SU-DHL-6 (cell line): ENCODE data around the gene COL1A1.

Experiments
- H2AFZ ChIP-seq: fragments of 200-600 bp; sonication (generic); 2 replicates; pipeline ENCODE4 v1.6.1; 2014; ENCODE audit warnings: low read depth, mild to moderate bottlenecking, moderate library complexity, mixed read lengths, antibody characterized with exemption, low read length; ENCODE audit not compliant: severe bottlenecking
- H3F3A ChIP-seq: fragments of 200-600 bp; shearing (Covaris generic); 2 replicates; pipeline ENCODE4 v1.6.0; 2016; ENCODE audit warnings: antibody characterized with exemption, mild to moderate bottlenecking; ENCODE audit not compliant: insufficient read depth
- H3K27ac ChIP-seq: fragments of 200-600 bp; sonication (generic); 2 replicates; pipeline ENCODE4 v1.5.1; 2016; ENCODE audit warnings: low read depth, mild to moderate bottlenecking, low read length, moderate library complexity, mixed read lengths
- H3K27me3 ChIP-seq: fragments of 200-600 bp; sonication (generic), shearing (Covaris generic); 2 replicates; pipeline ENCODE4 v1.6.0; 2014; ENCODE audit warnings: mild to moderate bottlenecking, low read length
- H3K36me3 ChIP-seq: fragments of 200-600 bp; sonication (generic); 2 replicates; pipeline ENCODE4 v1.6.1; 2014; ENCODE audit warnings: mild to moderate bottlenecking, low read length, mixed read lengths
- H3K4me2 ChIP-seq: fragments of 300-600, 200-600 bp; shearing (Covaris generic), sonication (generic); 2 replicates; pipeline ENCODE4 v1.6.0; 2014; ENCODE audit warnings: low read length, low read depth, mild to moderate bottlenecking; ENCODE audit not compliant: poor library complexity, severe bottlenecking
- H3K4me3 ChIP-seq: fragments of 200-600 bp; sonication (generic); 2 replicates; pipeline ENCODE4 v1.5.1; 2014; ENCODE audit warnings: antibody characterized with exemption, low read length, mild to moderate bottlenecking, mixed read lengths; ENCODE audit not compliant: insufficient read depth, poor library complexity, severe bottlenecking
- H3K79me2 ChIP-seq: fragments of 200-600 bp; sonication (generic); 2 replicates; pipeline ENCODE4 v1.6.1; 2014; ENCODE audit warnings: mild to moderate bottlenecking, low read length, moderate library complexity; ENCODE audit not compliant: insufficient read depth
- H3K9ac ChIP-seq: fragments of 200-600 bp; sonication (generic); 2 replicates; pipeline ENCODE4 v1.7.0; 2014; ENCODE audit warnings: mild to moderate bottlenecking, low read length
- H3K9me2 ChIP-seq: fragments of 200-600 bp; sonication (generic); replicated peaks from 2 replicates; pipeline ENCODE4 v1.6.1; 2014; ENCODE audit warnings: low read length; ENCODE audit not compliant: insufficient read depth
- H3K9me3 ChIP-seq: fragments of 200-600 bp; sonication (generic); 2 replicates; pipeline ENCODE4 v1.6.1; 2014; ENCODE audit warnings: low read length, mixed read lengths; ENCODE audit not compliant: insufficient read depth
- H4K20me1 ChIP-seq: fragments of 200-600 bp; sonication (generic); 2 replicates; pipeline ENCODE4 v1.6.1; 2014; ENCODE audit warnings: low read depth, mild to moderate bottlenecking, antibody characterized with exemption, low read length, moderate library complexity, mixed read lengths
- CTCF ChIP-seq: fragments of 200-600 bp; sonication (generic); IDR thresholded peaks from one replicate; pipeline ENCODE4 v1.5.1; 2017; ENCODE audit warnings: antibody characterized with exemption, mild to moderate bottlenecking, low read length, moderate library complexity; ENCODE audit not compliant: insufficient read depth, poor library complexity, severe bottlenecking
- EZH2phosphoT487 ChIP-seq: fragments of 200-600 bp; sonication (generic), shearing (Covaris generic); conservative IDR thresholded peaks from 2 replicates; pipeline ENCODE4 v1.6.1; 2018; ENCODE audit warnings: mild to moderate bottlenecking, antibody characterized with exemption, low read length, moderate library complexity, mixed read lengths

Gene COL1A1

GRCh38 chr17:50133769-50134099 is 67.7 kb downstream of the COL1A1 start:
- Histone ChIP-seq H2AFZ (no peak overlapping the region), H3K36me3 (peaks cover 6% of the 10 kb centered on the region; the same call in 1 of the 2 replicates), H3K79me2 (no peaks in the 10 kb centered on the region), H3F3A (0 out of 2 replicates have a peak, but pooled peaks cover 4% of the 10 kb centered on the region), H3K27me3 (no peaks in the 10 kb centered on the region), H3K9ac (no peak overlapping the region), H3K4me3 (no peak overlapping the region), H3K4me2 (no peak overlapping the region), H3K27ac (no peak overlapping the region), H3K9me3 (no peaks in the 10 kb centered on the region), H3K9me2 (no peaks in the 10 kb centered on the region), H4K20me1 (no peaks in the 10 kb centered on the region)
- TF ChIP-seq CTCF (no peak), EZH2phosphoT487 (no peak)
